ENCODE measurements around the gene TBC1D9B. TPM values are rescaled to one million over a fixed set of nuclear protein-coding genes. Genes with fewer than 3 reads are reported as not detected.

TBC1D9B gene
- total and polyA plus RNA-seq, 2 of the 13 experiments (the other 11 are each of a cell fraction or from before 2014, with no cell fraction given), result 35.0 to 50.0 TPM

GRCh38 chr5:179823937-179824744 lies 83.6 kb downstream of the TBC1D9B start (continued):
- TF ChIP-seq PTBP1 (IDR thresholded peaks at IDR 0.05; ENCODE audit: low read depth, low read length, poor library complexity, severe bottlenecking) (peak; percentile 3), ZNF225 (CRISPR knock-in tag; IDR thresholded peaks at IDR 0.05) (peak; percentile 40; the same call in 1 of the 2 replicates), ELF4 (CRISPR knock-in tag; IDR thresholded peaks at IDR 0.05; ENCODE audit: borderline replicate concordance) (no peak), AHR (CRISPR knock-in tag; IDR thresholded peaks at IDR 0.05) (no peak), ZNF441 (CRISPR knock-in tag; IDR thresholded peaks at IDR 0.05; ENCODE audit: borderline replicate concordance) (no peak), HOXA5 (CRISPR knock-in tag; IDR thresholded peaks at IDR 0.05) (no peak), SMAD1 (CRISPR knock-in tag; IDR thresholded peaks at IDR 0.05; ENCODE audit: borderline replicate concordance, low read depth) (no peak), THAP11 (CRISPR knock-in tag; IDR thresholded peaks at IDR 0.05) (0 out of 2 replicates have a peak, but pooled peaks have one; percentile 11), MBNL3 (CRISPR knock-in tag; conservative IDR thresholded peaks at IDR 0.05) (no peak), PRPF4 (IDR thresholded peaks at IDR 0.05; ENCODE audit: low read depth, low read length, poor library complexity, severe bottlenecking) (no peak), ZNF124 (CRISPR knock-in tag; IDR thresholded peaks at IDR 0.05) (no peak), GRHL1 (CRISPR knock-in tag; conservative IDR thresholded peaks at IDR 0.05) (no peak), AGO2 (optimal IDR thresholded peaks at IDR 0.05; ENCODE audit: low read depth, low read length) (peak; percentile 98), FOXC1 (CRISPR knock-in tag; IDR thresholded peaks at IDR 0.05; ENCODE audit: borderline replicate concordance) (0 out of 2 replicates have a peak, but pooled peaks have one; percentile 11), ZNF121 (CRISPR knock-in tag; IDR thresholded peaks at IDR 0.05) (no peak), BORCS8-MEF2B (CRISPR knock-in tag; IDR thresholded peaks at IDR 0.05) (no peak)
- TF ChIP-seq, protein P1, sequence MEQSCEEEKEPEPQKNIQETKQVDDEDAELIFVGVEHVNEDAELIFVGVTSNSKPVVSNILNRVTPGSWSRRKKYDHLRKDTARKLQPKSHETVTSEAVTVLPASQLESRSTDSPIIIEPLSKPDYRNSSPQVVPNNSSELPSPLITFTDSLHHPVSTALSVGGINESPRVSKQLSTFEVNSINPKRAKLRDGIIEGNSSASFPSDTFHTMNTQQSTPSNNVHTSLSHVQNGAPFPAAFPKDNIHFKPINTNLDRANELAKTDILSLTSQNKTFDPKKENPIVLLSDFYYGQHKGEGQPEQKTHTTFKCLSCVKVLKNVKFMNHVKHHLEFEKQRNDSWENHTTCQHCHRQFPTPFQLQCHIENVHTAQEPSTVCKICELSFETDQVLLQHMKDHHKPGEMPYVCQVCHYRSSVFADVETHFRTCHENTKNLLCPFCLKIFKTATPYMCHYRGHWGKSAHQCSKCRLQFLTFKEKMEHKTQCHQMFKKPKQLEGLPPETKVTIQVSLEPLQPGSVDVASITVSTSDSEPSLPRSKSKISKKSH (CRISPR knock-in tag; IDR thresholded peaks at IDR 0.05; ENCODE audit: borderline replicate concordance), result no peak
- TF ChIP-seq, protein P2, sequence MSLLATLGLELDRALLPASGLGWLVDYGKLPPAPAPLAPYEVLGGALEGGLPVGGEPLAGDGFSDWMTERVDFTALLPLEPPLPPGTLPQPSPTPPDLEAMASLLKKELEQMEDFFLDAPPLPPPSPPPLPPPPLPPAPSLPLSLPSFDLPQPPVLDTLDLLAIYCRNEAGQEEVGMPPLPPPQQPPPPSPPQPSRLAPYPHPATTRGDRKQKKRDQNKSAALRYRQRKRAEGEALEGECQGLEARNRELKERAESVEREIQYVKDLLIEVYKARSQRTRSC (CRISPR knock-in tag; IDR thresholded peaks at IDR 0.05; ENCODE audit: low read depth), result no peak
- TF ChIP-seq, protein P3, sequence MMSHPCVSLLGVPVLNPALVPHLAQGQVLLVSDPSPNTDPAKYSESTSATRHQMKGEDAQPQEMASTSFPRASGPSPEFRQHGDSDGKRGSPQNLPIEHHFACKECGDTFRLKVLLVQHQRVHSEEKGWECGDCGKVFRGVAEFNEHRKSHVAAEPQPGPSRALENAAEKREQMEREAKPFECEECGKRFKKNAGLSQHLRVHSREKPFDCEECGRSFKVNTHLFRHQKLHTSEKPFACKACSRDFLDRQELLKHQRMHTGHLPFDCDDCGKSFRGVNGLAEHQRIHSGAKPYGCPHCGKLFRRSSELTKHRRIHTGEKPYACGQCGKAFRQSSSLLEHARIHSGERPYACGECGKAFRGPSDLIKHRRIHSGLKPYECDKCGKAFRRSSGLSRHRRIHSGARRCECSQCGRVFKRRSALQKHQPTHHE (CRISPR knock-in tag; IDR thresholded peaks at IDR 0.05; ENCODE audit: borderline replicate concordance), result no peak
- TF ChIP-seq, protein P4, sequence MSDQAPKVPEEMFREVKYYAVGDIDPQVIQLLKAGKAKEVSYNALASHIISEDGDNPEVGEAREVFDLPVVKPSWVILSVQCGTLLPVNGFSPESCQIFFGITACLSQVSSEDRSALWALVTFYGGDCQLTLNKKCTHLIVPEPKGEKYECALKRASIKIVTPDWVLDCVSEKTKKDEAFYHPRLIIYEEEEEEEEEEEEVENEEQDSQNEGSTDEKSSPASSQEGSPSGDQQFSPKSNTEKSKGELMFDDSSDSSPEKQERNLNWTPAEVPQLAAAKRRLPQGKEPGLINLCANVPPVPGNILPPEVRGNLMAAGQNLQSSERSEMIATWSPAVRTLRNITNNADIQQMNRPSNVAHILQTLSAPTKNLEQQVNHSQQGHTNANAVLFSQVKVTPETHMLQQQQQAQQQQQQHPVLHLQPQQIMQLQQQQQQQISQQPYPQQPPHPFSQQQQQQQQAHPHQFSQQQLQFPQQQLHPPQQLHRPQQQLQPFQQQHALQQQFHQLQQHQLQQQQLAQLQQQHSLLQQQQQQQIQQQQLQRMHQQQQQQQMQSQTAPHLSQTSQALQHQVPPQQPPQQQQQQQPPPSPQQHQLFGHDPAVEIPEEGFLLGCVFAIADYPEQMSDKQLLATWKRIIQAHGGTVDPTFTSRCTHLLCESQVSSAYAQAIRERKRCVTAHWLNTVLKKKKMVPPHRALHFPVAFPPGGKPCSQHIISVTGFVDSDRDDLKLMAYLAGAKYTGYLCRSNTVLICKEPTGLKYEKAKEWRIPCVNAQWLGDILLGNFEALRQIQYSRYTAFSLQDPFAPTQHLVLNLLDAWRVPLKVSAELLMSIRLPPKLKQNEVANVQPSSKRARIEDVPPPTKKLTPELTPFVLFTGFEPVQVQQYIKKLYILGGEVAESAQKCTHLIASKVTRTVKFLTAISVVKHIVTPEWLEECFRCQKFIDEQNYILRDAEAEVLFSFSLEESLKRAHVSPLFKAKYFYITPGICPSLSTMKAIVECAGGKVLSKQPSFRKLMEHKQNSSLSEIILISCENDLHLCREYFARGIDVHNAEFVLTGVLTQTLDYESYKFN (CRISPR knock-in tag; conservative IDR thresholded peaks at IDR 0.05), result no peak

Data from HepG2 (cell line).